ENCODE measurements around the gene TRIM28.

DNA sequence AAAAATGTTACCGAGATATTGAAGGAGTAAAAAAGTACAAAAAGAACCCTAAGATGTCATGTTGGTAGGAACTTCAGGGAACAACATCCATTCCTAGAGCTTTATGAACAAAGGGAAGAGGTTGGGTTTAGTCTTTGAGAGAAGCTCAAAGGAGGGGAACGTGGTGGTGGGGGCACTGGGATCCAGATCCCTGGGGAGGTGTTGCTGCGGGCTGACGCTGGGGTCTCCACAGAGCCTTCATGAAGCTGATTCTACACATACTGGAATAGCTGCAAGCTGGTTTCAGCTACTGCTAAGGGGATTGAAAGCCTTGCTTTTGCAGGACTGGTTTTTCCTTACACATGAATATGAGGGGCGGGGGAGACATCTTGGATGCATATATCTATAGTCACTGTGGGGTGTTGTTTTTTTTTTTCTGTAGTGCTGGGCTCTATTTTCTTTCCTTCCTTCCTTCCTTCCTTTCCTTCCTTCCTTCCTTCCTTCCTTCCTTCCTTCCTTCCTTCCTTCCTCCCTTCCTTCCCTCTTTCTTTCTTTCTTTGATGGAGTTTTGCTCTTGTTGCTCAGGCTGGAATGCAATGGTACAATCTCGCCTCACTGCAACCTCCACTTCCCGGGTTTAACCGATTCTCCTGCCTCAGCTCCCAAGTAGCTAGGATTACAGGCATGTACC, 35.7 kb downstream of the TRIM28 start:
- TF ChIP-seq, protein P1, sequence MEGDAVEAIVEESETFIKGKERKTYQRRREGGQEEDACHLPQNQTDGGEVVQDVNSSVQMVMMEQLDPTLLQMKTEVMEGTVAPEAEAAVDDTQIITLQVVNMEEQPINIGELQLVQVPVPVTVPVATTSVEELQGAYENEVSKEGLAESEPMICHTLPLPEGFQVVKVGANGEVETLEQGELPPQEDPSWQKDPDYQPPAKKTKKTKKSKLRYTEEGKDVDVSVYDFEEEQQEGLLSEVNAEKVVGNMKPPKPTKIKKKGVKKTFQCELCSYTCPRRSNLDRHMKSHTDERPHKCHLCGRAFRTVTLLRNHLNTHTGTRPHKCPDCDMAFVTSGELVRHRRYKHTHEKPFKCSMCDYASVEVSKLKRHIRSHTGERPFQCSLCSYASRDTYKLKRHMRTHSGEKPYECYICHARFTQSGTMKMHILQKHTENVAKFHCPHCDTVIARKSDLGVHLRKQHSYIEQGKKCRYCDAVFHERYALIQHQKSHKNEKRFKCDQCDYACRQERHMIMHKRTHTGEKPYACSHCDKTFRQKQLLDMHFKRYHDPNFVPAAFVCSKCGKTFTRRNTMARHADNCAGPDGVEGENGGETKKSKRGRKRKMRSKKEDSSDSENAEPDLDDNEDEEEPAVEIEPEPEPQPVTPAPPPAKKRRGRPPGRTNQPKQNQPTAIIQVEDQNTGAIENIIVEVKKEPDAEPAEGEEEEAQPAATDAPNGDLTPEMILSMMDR (IDR thresholded peaks at IDR 0.05) = no peak
- TF ChIP-seq POLR2A (IDR thresholded peaks at IDR 0.05) = no peak
